HEK293 (cell line): ENCODE results near the gene TNFSF13.
A peak's percentile ranks its signal among the peaks of the same experiment; 100 is the strongest.

Experiments used
- CTCF ChIA-PET: fragments of 350-600 bp; formaldehyde crosslinking; extraction: SDS; loops from one replicate; lab custom pipeline; 2021; ENCODE audit warnings: antibody characterized with exemption; lab: Yijun Ruan, JAX
- POLR2A ChIA-PET: fragments of 300-600 bp; formaldehyde crosslinking; extraction: SDS; loops from one replicate; lab custom pipeline; 2020; ENCODE audit warnings: antibody characterized with exemption, inconsistent platforms; lab: Yijun Ruan, JAX
- H3K27ac ChIP-seq: fragments of 200-500 bp; sonication (Bioruptor generic); 2 replicates; pipeline ENCODE4 v1.5.1; 2014; ENCODE audit warnings: low read depth, low read length, control low read depth, inconsistent platforms; ENCODE audit errors: extremely low read depth
- H3K36me3 ChIP-seq, 2 experiments: fragments of 200-500 bp in 1 of 2; sonication (Bioruptor generic) in 1 of 2; 1 replicate in 1 of 2; 2 replicates in 1 of 2; pipeline ENCODE4 v1.5.1; 2014 to 2017; ENCODE audit warnings: inconsistent platforms in 2 of 2, low read length in 2 of 2; ENCODE audit not compliant: control insufficient read depth in 2 of 2, insufficient read depth in 1 of 2
- H3K4me1 ChIP-seq: fragments of 200-500 bp; sonication (Bioruptor generic); 2 replicates; pipeline ENCODE4 v1.5.1; 2014; ENCODE audit warnings: mild to moderate bottlenecking, low read length, inconsistent platforms; ENCODE audit not compliant: control insufficient read depth, insufficient read depth
- H3K4me3 ChIP-seq: 2 replicates; pipeline ENCODE4 v1.5.1; 2011; ENCODE audit warnings: low read depth, mild to moderate bottlenecking, control low read depth, low read length, moderate library complexity
- H3K9me3 ChIP-seq: fragments of 200-500 bp; sonication (Bioruptor generic); 2 replicates; pipeline ENCODE4 v1.5.1; 2014; ENCODE audit warnings: low read depth, low read length, inconsistent platforms; ENCODE audit not compliant: control insufficient read depth, insufficient read depth
- BCL11A ChIP-seq: fragments of 450-650 bp; formaldehyde crosslinking; IDR thresholded peaks from 2 replicates; pipeline ENCODE4 v1.5.1; 2016; ENCODE audit warnings: low read depth, missing biosample characterization, missing genetic modification characterization
- GLI2 ChIP-seq: fragments of 450-650 bp; formaldehyde crosslinking; IDR thresholded peaks from 2 replicates; pipeline ENCODE4; 2017; ENCODE audit warnings: missing biosample characterization, missing genetic modification characterization, low read depth, borderline replicate concordance
- GLIS1 ChIP-seq: fragments of 450-650 bp; formaldehyde crosslinking; IDR thresholded peaks from 2 replicates; pipeline ENCODE4 v1.5.1; 2016; ENCODE audit warnings: missing biosample characterization, missing genetic modification characterization
- KLF10 ChIP-seq: fragments of 450-650 bp; IDR thresholded peaks from 2 replicates; pipeline ENCODE4 v1.5.1; 2018; ENCODE audit warnings: missing biosample characterization, mild to moderate bottlenecking, missing genetic modification characterization
- PRDM1 ChIP-seq: fragments of 450-650 bp; formaldehyde crosslinking; IDR thresholded peaks from 2 replicates; pipeline ENCODE4; 2016; ENCODE audit warnings: missing biosample characterization, missing genetic modification characterization
- SETDB1 ChIP-seq: IDR thresholded peaks from one replicate; pipeline ENCODE4 v1.6.1; 2017; ENCODE audit warnings: mild to moderate bottlenecking, low read length, moderate library complexity, mixed read lengths; ENCODE audit not compliant: insufficient read length
- YY1 ChIP-seq: fragments of 450-650 bp; formaldehyde crosslinking; IDR thresholded peaks from 2 replicates; pipeline ENCODE4 v1.5.1; 2018; ENCODE audit warnings: missing biosample characterization, missing genetic modification characterization
- YY2 ChIP-seq: fragments of 450-650 bp; formaldehyde crosslinking; IDR thresholded peaks from 2 replicates; pipeline ENCODE4 v1.5.1; 2016; ENCODE audit warnings: missing biosample characterization, missing genetic modification characterization
- ZBTB17 ChIP-seq: fragments of 450-650 bp; formaldehyde crosslinking; IDR thresholded peaks from 2 replicates; pipeline ENCODE4 v1.5.1; 2016; ENCODE audit warnings: missing biosample characterization, missing genetic modification characterization
- ZBTB8A ChIP-seq: fragments of 450-650 bp; formaldehyde crosslinking; IDR thresholded peaks from 2 replicates; pipeline ENCODE4 v1.5.1; 2016; ENCODE audit warnings: missing biosample characterization, missing genetic modification characterization
- ZFHX2 ChIP-seq: fragments of 450-650 bp; formaldehyde crosslinking; conservative IDR thresholded peaks from 2 replicates; pipeline ENCODE4 v1.5.1; 2016; ENCODE audit warnings: missing biosample characterization, missing genetic modification characterization
- ZNF157 ChIP-seq: fragments of 450-650 bp; formaldehyde crosslinking; IDR thresholded peaks from 2 replicates; pipeline ENCODE4 v1.5.1; 2016; ENCODE audit warnings: missing biosample characterization, missing genetic modification characterization
- ZNF2 ChIP-seq: fragments of 450-650 bp; formaldehyde crosslinking; IDR thresholded peaks from 2 replicates; pipeline ENCODE4 v1.5.1; 2016; ENCODE audit warnings: missing biosample characterization, missing genetic modification characterization
- ZNF223 ChIP-seq: fragments of 450-650 bp; formaldehyde crosslinking; IDR thresholded peaks from 2 replicates; pipeline ENCODE4 v1.5.1; 2016; ENCODE audit warnings: missing biosample characterization, missing genetic modification characterization
- ZNF26 ChIP-seq: fragments of 450-650 bp; formaldehyde crosslinking; IDR thresholded peaks from 2 replicates; pipeline ENCODE4 v1.5.1; 2016; ENCODE audit warnings: missing biosample characterization, missing genetic modification characterization
- ZNF302 ChIP-seq: fragments of 450-650 bp; formaldehyde crosslinking; IDR thresholded peaks from 2 replicates; pipeline ENCODE4 v1.5.1; 2016; ENCODE audit warnings: missing biosample characterization, missing genetic modification characterization, low read depth
- ZNF341 ChIP-seq: fragments of 450-650 bp; formaldehyde crosslinking; IDR thresholded peaks from 2 replicates; pipeline ENCODE4; 2016; ENCODE audit warnings: low read depth, missing biosample characterization, missing genetic modification characterization
- ZNF394 ChIP-seq: fragments of 450-650 bp; formaldehyde crosslinking; IDR thresholded peaks from 2 replicates; pipeline ENCODE4 v1.5.1; 2016; ENCODE audit warnings: missing biosample characterization, missing genetic modification characterization, mild to moderate bottlenecking, moderate library complexity, borderline replicate concordance
- ZNF561 ChIP-seq: fragments of 450-650 bp; IDR thresholded peaks from 2 replicates; pipeline ENCODE4 v1.5.1; 2018; ENCODE audit warnings: missing biosample characterization, missing genetic modification characterization, borderline replicate concordance
- ZNF654 ChIP-seq: fragments of 450-650 bp; formaldehyde crosslinking; IDR thresholded peaks from 2 replicates; pipeline ENCODE4 v1.5.1; 2016; ENCODE audit warnings: low read depth, missing biosample characterization, missing genetic modification characterization
- ZNF660 ChIP-seq: fragments of 450-650 bp; IDR thresholded peaks from 2 replicates; pipeline ENCODE4 v1.5.1; 2018; ENCODE audit warnings: missing biosample characterization, mild to moderate bottlenecking, missing genetic modification characterization
- ZNF664 ChIP-seq: fragments of 450-650 bp; formaldehyde crosslinking; IDR thresholded peaks from 2 replicates; pipeline ENCODE4 v1.5.1; 2016; ENCODE audit warnings: missing biosample characterization, missing genetic modification characterization
- TF ChIP-seq, protein P1 (sequence below): fragments of 450-650 bp; formaldehyde crosslinking; conservative IDR thresholded peaks from 2 replicates; pipeline ENCODE4 v1.5.1; 2016; ENCODE audit warnings: low read depth, missing biosample characterization, missing genetic modification characterization
- TF ChIP-seq, protein P2 (sequence below): IDR thresholded peaks from 2 replicates; pipeline ENCODE4 v1.6.1; 2011; ENCODE audit warnings: mild to moderate bottlenecking, low read depth, low read length, borderline replicate concordance
- TF ChIP-seq, protein P3 (sequence below): fragments of 450-650 bp; formaldehyde crosslinking; IDR thresholded peaks from 2 replicates; pipeline ENCODE4 v1.5.1; 2016; ENCODE audit warnings: missing biosample characterization, missing genetic modification characterization
- TF ChIP-seq, protein P4 (sequence below): fragments of 450-650 bp; formaldehyde crosslinking; IDR thresholded peaks from 2 replicates; pipeline ENCODE4 v1.5.1; 2016; ENCODE audit warnings: missing biosample characterization, missing genetic modification characterization
- TF ChIP-seq, protein P5 (sequence below): fragments of 450-650 bp; formaldehyde crosslinking; IDR thresholded peaks from 2 replicates; pipeline ENCODE4 v1.5.1; 2016; ENCODE audit warnings: missing biosample characterization, missing genetic modification characterization

Gene TNFSF13

GRCh38 chr17:7572338-7572587 lies 13.7 kb downstream of the TNFSF13 start:
- CTCF ChIA-PET, result interaction anchor here (4.1 kb wide), 1 partner anchor 12 kb away, joined by 35 read pairs; the partner anchor contains the start of gene SENP3
- TF ChIP-seq ZNF26, result no peak
- no peak for TF ChIP-seq SETDB1
- 0 out of 2 replicates have a peak, but pooled peaks have one; percentile 6 for TF ChIP-seq ZNF660 (tag by site-specific recombination)
- no peak for TF ChIP-seq BCL11A
- no peak for TF ChIP-seq ZNF664
- peak; percentile 76 for TF ChIP-seq PRDM1 (tag by site-specific recombination)
- TF ChIP-seq ZNF394 (tag by site-specific recombination), result no peak
- TF ChIP-seq YY2 (tag by site-specific recombination), result 0 out of 2 replicates have a peak, but pooled peaks have one; percentile 78
- TF ChIP-seq ZBTB17 (tag by site-specific recombination), result peak; percentile 79
- TF ChIP-seq YY1 (tag by site-specific recombination), result peak; percentile 93
- peak; percentile 56; the same call in 1 of the 2 replicates for TF ChIP-seq KLF10 (tag by site-specific recombination)
- no peak for TF ChIP-seq ZNF157 (tag by site-specific recombination)
- TF ChIP-seq, protein P1, sequence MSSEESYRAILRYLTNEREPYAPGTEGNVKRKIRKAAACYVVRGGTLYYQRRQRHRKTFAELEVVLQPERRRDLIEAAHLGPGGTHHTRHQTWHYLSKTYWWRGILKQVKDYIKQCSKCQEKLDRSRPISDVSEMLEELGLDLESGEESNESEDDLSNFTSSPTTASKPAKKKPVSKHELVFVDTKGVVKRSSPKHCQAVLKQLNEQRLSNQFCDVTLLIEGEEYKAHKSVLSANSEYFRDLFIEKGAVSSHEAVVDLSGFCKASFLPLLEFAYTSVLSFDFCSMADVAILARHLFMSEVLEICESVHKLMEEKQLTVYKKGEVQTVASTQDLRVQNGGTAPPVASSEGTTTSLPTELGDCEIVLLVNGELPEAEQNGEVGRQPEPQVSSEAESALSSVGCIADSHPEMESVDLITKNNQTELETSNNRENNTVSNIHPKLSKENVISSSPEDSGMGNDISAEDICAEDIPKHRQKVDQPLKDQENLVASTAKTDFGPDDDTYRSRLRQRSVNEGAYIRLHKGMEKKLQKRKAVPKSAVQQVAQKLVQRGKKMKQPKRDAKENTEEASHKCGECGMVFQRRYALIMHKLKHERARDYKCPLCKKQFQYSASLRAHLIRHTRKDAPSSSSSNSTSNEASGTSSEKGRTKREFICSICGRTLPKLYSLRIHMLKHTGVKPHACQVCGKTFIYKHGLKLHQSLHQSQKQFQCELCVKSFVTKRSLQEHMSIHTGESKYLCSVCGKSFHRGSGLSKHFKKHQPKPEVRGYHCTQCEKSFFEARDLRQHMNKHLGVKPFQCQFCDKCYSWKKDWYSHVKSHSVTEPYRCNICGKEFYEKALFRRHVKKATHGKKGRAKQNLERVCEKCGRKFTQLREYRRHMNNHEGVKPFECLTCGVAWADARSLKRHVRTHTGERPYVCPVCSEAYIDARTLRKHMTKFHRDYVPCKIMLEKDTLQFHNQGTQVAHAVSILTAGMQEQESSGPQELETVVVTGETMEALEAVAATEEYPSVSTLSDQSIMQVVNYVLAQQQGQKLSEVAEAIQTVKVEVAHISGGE (tag by site-specific recombination), result peak; percentile 24; the same call in 1 of the 2 replicates
- 0 out of 2 replicates have a peak, but pooled peaks have one; percentile 5 for TF ChIP-seq ZNF341
- TF ChIP-seq GLI2 (tag by site-specific recombination), result no peak
- peak; percentile 53; the same call in 1 of the 2 replicates for TF ChIP-seq GLIS1 (tag by site-specific recombination)
- TF ChIP-seq, protein P2, sequence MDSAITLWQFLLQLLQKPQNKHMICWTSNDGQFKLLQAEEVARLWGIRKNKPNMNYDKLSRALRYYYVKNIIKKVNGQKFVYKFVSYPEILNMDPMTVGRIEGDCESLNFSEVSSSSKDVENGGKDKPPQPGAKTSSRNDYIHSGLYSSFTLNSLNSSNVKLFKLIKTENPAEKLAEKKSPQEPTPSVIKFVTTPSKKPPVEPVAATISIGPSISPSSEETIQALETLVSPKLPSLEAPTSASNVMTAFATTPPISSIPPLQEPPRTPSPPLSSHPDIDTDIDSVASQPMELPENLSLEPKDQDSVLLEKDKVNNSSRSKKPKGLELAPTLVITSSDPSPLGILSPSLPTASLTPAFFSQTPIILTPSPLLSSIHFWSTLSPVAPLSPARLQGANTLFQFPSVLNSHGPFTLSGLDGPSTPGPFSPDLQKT, result 0 out of 2 replicates have a peak, but pooled peaks have one; percentile 47
- TF ChIP-seq ZBTB8A (tag by site-specific recombination), result 0 out of 2 replicates have a peak, but pooled peaks have one; percentile 25
- TF ChIP-seq ZNF302, result no peak
- no peak for TF ChIP-seq ZNF223
- TF ChIP-seq ZFHX2 (tag by site-specific recombination), result peak; percentile 38; the same call in 1 of the 2 replicates
- TF ChIP-seq ZNF2 (tag by site-specific recombination), result no peak
- TF ChIP-seq, protein P3, sequence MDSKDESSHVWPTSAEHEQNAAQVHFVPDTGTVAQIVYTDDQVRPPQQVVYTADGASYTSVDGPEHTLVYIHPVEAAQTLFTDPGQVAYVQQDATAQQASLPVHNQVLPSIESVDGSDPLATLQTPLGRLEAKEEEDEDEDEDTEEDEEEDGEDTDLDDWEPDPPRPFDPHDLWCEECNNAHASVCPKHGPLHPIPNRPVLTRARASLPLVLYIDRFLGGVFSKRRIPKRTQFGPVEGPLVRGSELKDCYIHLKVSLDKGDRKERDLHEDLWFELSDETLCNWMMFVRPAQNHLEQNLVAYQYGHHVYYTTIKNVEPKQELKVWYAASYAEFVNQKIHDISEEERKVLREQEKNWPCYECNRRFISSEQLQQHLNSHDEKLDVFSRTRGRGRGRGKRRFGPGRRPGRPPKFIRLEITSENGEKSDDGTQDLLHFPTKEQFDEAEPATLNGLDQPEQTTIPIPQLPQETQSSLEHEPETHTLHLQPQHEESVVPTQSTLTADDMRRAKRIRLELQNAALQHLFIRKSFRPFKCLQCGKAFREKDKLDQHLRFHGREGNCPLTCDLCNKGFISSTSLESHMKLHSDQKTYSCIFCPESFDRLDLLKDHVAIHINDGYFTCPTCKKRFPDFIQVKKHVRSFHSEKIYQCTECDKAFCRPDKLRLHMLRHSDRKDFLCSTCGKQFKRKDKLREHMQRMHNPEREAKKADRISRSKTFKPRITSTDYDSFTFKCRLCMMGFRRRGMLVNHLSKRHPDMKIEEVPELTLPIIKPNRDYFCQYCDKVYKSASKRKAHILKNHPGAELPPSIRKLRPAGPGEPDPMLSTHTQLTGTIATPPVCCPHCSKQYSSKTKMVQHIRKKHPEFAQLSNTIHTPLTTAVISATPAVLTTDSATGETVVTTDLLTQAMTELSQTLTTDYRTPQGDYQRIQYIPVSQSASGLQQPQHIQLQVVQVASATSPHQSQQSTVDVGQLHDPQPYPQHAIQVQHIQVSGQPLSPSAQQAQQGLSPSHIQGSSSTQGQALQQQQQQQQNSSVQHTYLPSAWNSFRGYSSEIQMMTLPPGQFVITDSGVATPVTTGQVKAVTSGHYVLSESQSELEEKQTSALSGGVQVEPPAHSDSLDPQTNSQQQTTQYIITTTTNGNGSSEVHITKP (tag by site-specific recombination), result peak; percentile 83; the same call in 1 of the 2 replicates
- TF ChIP-seq, protein P4, sequence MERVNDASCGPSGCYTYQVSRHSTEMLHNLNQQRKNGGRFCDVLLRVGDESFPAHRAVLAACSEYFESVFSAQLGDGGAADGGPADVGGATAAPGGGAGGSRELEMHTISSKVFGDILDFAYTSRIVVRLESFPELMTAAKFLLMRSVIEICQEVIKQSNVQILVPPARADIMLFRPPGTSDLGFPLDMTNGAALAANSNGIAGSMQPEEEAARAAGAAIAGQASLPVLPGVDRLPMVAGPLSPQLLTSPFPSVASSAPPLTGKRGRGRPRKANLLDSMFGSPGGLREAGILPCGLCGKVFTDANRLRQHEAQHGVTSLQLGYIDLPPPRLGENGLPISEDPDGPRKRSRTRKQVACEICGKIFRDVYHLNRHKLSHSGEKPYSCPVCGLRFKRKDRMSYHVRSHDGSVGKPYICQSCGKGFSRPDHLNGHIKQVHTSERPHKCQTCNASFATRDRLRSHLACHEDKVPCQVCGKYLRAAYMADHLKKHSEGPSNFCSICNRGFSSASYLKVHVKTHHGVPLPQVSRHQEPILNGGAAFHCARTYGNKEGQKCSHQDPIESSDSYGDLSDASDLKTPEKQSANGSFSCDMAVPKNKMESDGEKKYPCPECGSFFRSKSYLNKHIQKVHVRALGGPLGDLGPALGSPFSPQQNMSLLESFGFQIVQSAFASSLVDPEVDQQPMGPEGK (tag by site-specific recombination), result peak; percentile 66
- TF ChIP-seq, protein P5, sequence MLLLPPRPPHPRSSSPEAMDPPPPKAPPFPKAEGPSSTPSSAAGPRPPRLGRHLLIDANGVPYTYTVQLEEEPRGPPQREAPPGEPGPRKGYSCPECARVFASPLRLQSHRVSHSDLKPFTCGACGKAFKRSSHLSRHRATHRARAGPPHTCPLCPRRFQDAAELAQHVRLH (tag by site-specific recombination), result peak; percentile 98
- no peak for TF ChIP-seq ZNF654 (tag by site-specific recombination)
- TF ChIP-seq ZNF561 (tag by site-specific recombination), result 0 out of 2 replicates have a peak, but pooled peaks have one; percentile 13

More at GRCh38 chr17:7572338-7572587, 13.7 kb downstream of the TNFSF13 start:
- H3K9me3 ChIP-seq, result no peaks in the 10 kb centered on the region
- peaks cover 5% of the 10 kb centered on the region for H3K4me1 ChIP-seq
- H3K36me3 ChIP-seq, result peaks cover 63 to 81% of the 10 kb centered on the region in 2 experiments
- POLR2A ChIA-PET, result interaction anchor here (0.6 to 8.2 kb wide), 10 partner anchors 11 to 360 kb away, joined by 3 to 98 read pairs (median 11); partner anchors contain the start of genes CNTROB, FXR2, MPDU1 and NEURL4
- H3K4me3 ChIP-seq, result peak overlapping the region; percentile 47
- peak overlapping the region; percentile 80 for H3K27ac ChIP-seq
